NAMALWA (cell line): Measurements from ENCODE around the gene SNX14.
A peak's percentile ranks its signal among the peaks of the same experiment; 100 is the strongest.

Experiments used
- DNase-seq: peaks from one replicate; pipeline ENCODE4 v3.0.0-alpha.2; 2015; ENCODE audit warnings: low spot score

SNX14 gene

DNA sequence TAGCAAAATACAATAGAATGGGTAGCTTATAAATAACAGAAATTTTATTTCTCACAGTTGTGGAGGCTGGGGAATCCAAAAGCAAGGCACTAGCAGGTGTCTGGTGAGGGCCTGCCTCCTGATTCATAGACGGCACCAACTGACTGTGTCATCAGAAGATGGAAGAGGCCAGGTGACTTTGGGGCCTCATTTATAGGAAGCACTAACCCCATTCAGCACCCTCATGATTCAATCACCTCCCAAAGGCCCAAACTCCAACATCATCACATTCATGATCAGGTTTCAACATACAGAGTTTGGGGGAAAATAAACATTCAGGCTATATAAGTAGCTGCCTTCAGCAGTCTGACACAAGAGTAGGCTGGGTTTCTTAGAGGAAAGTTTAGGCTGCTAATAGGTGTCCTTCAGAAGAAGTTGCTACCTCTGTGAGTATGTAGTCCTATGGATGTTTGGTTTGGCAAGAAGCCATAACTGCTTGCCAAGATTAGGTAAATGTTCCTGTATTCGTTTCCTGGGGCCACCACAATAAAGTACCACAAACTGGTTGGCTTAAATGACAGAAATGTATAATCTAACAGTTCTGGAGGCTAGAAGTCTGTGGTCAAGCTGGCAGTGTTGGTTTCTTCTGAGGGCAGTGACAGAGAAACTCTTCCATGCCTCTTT is 94.9 kb downstream of the SNX14 start:
- no peak for DNase-seq

DNA sequence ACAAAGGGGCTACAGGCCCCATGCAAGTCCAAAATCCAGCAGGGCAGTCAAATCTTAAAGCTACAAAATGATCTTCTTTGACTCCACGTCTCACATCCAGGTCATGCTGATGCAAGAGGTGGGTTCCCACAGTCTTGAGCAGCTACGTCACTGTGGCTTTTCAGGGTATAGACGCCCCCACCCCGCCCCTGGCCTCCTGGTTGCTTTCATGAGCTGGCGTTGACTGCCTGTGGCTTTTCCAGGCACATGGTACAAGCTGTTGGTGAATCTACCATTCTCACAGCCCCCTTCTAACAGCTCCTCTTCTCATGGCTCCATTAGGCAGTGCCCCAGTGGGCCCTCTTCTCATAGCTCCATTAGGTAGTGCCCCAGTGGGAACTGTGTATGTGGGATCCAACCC is 96.8 kb downstream of the SNX14 start:
- no peak for DNase-seq

DNA sequence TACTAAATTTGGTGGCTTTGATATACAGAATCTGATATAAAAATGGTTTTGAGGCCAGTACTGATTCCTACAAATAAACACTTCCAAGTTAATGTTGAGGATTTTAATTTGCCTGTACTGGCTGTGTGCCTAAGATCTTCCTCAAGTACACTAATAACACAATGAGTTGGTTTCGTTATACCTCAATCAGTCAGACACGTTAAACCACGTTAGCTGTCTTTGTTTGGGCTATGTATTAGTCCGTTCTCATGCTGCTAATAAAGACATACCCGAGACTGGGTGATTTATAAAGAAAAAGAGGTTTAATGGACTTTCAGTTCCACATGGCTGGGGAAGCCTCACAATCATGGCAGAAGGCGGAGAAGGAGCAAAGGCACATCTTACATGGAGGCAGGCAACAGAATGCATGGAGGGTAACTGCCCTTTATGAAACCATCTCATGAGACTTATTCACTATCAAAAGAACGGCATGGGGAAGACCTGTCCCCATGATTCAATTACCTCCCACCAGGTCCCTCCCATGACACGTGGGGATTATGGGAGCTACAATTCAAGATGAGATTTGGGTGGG is 97.6 kb downstream of the SNX14 start:
- DNase-seq: no peak

DNA sequence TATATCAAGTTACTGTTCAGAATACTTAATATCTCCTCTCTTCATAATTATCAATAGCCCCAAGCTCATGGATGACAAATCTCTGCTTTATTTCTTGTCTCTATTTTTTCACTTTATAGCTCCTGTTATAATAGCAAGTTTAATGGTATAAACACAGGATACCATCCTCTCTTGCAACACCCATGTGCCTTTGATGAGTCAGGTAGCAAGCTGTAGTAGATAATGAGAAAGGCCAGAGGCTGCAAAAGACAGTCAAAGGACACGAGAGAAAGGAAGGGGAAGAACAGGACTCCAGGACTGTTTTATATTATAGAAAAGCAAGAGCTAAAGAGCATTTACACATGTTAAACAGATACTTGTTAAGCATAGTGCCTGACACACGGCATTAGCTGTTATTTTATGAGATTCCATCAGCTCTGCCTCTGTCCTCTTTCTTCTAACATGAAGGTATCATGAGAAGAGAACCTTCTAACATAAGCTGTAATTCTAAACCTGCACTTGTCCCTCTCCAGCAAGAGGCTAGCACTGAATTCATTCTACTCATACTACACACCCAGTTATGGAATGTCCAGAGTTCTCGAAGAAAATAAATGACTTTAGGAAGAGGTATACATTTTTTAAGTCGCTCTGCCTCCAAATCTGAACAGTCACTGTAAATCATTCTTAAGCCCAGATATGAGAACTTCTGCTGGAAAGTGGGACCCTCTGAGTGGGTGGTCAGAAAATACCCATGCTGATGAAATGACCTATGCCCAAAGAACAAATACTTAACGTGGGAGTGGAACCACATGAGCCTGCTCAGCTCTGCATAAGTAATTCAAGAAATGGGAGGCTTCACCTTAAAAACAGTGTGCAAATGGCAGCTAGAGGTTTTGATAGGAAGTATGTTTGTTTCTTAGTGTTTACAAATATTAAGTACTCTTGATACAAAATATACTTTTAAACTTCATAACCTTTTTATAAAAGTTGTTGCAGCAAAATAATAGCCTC is 98.8 kb downstream of the SNX14 start:
- DNase-seq: no peak

DNA sequence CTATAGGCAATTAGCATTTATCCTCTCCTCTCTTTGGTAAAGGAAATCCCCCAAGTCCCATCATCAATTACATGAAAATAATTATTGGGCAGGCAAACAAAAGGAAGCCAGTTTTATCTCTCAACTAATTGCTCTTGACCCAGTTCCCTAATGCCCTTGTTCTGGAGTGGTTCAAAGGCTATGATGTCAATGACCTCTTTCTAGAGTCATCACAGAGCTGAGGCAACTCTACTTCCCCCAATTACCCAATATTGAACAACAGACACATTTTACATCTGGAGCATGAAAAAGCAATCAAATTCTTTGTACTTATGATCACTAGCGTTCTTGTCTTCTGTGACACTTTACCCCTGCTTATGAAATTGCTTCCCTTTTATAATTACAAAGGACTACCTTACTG is 100.3 kb downstream of the SNX14 start:
- no peak for DNase-seq

DNA sequence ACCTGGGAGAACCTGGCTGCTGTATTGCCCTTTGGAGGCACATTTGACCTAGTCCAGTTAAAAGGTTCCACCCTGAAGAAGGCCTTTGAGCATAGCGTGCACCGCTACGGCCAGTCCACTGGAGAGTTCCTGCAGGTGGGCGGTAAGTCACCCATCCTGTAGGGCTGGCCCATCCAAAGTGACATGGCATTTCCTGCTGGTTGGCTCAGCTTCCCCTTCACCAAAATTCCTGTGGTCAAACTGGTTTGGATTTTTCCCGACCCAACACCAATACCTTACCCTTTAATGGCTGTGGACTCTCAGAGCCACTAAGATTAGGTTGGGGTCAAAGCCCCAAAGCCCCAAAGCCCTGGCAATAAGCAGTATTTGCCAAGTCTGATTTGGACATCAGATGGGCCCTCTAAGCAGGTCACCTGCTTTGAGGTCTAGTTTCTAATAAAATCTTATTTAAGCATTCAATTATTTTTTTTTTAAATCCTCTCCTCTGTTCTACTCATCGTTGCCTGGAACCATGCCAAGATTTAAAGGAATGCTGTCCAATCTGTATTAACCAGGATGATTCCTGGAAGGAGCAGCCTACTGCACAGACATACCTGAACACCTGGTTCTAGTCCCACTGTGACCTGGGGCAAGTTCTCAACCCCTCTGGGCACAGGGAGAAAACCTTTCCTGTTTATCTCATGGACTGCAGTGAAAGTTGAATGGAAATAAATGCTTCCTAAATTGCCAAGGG is 103.0 kb downstream of the SNX14 start:
- no peak for DNase-seq

DNA sequence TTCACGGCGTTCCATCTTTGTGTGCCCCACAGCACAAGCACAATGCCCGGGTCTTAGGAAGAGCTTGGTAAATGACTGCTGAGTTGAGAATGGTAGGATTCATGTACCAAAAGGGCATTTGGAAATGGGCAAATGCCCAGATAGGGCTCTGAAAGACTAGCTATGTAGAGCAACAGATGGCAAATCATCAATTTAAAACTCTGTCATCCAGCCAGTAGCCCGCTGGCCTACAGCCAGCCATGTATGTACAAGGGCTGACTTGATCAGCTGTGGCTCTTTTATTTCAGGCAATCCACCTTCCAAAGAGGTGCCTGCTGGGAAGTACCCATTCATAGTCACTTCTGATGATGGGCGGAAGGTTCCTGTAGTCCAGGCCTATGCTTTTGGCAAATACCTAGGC is 108.7 kb downstream of the SNX14 start:
- DNase-seq: no peak

DNA sequence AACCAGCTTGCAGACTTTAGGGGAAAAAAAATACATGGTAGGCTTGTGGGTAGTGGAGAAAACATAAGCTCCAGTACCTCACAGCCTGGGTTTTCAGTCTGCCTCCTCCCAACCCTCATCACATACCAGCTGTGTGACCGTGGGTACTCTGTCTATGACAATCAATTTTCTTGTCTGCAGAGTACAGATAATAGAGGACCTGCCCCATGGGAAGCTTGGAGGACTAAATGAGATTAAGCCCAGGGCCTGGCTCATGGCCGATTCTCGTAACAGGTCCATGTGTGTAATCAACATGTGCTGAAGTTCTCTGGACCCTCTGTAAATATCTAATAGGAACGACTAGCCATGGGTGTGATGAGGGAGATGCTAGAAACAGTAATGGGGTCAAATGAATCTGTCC is 109.8 kb downstream of the SNX14 start:
- no peak for DNase-seq

DNA sequence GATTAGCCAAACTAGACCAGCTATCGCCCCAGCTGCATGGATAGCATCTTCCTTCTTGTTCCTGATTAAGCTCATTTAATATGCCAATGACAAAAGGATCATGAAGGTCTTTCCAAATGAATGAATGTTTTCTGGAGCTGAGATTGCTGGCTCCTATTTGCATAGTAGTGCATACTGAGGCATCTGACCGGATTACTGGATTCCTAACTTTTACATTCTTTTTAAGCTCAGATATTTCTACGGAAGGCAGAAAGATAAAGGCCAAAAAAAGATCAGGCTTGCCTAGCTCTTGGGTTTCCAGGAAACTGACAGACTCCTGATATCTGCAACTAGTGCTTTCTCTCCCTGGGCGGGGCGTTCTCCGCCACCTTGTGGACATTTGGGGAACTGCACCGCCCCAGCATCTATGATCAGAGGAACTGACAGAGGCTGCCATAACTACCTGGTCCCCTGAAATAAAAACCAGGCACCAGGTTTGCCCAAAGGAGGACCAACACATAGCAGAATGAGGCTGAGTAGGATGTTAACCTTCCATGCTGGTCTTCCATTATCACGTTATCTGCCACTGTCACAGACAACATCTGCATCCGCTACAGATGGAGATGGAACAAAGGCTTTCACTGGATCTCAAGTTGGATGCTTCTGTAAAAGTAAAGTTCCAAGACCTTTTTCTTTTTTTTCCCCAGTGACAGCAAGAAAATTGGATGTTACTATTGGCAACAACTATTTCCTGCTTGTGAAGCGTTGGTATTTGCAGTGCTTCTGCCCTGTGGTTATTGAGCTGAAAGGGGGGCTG is 110.6 kb downstream of the SNX14 start:
- DNase-seq: peak; percentile 76

DNA sequence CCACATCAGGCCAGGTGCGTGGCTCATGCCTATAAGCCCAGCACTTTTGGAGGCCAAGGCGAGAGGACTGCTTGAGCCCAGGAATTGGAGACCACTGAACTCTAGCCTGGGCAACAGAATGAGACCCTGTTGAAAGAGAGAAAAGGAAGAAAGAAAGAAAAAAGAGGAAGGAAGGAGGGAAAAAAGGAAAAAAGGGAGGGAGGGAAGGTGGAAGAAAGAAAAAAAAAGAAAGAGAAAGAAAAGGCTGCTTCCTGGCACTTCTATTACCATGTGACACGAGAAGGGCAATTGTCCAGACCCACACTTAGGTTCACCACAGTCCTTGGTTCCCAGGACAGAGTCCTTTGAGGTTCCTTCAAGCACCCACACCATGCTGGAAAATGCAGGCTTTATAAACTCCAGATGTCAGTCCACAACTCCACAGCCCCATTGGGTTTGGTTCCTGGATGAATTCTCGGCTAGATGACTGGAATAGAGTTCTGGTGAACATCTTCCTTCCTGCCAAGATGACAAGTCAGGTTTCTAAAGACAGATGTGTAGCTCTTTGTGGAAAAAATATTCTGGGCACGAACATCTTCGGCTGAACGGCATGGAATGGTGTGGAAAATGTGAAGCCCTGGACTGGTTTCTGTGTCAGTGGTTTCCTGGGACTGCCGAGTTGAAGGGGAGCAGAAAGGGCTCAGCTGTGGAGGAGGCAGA is 111.3 kb downstream of the SNX14 start:
- DNase-seq: no peak

DNA sequence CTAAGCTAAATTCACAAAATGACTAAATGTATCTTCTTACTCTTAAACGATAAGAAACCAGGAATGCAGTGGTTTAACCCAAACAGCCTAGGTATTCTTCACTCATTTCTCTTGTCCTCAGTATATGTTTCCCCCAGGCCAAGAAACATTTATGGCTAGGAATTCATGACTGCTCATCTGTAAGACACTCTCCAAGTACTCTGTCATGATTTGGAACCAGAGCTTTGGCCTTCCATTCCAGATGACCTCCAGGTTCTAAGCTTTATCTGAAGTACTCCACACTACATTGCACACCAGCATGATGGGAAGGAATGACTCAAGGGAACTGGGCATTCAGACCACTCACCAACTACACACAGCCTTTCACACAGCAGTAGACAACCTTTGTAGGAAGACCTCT is 114.5 kb downstream of the SNX14 start:
- no peak for DNase-seq

DNA sequence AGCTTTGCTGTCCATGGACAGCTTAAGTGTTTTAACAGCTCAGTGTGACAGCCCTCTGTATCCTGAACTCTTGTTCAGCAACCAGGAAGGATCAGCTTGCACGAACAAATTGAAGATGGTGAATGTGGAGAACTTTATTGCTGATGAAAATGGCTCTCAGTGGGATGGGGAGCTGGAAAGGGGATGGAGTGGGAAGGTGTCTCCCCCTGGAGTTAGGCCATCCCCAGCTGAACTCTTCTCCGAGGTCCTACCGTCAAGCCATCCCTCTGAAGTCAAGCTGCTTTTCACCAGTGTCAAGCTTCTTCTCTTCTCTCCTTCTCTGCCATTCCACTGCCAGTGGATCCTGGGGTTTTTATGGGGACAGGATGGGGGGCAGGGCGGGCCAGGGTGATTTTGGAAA is 117.1 kb downstream of the SNX14 start:
- DNase-seq: no peak

DNA sequence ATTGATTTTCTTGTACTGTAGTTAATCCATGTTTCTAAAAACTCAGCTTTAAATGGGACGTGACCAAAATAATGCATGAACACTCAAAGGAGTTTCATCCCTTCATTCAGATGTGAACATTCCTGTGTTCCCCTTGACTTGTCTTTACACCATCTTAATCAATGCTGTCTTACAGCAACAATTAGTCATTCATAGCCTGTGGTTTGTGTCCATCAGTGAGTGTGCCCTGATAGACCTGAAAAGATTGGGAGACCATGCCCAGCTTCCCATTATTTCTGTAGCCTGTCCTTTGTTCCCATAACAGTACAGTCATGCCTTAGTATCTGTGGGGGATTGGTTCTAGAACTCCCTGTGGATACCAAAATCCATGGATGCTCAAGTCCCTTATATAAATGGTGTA is 119.9 kb downstream of the SNX14 start:
- no peak for DNase-seq

DNA sequence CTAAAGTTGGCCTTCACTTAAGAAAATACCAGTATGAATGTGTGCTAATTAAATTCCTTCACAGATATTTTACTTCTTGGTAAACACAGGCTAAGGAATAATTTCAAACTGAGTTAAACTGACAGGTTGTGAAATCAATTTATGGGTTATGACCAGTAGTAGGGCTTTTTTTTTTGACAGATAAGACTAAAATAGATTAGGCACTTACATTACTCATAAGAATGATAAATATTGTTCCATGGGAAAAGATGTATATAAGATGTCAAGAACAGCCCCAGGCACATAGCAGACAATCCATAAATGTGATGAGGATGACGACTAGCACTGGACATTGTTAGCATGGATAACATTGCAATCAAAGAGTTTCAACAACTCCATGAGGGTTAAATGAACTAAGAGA is 120.9 kb downstream of the SNX14 start:
- DNase-seq: no peak

DNA sequence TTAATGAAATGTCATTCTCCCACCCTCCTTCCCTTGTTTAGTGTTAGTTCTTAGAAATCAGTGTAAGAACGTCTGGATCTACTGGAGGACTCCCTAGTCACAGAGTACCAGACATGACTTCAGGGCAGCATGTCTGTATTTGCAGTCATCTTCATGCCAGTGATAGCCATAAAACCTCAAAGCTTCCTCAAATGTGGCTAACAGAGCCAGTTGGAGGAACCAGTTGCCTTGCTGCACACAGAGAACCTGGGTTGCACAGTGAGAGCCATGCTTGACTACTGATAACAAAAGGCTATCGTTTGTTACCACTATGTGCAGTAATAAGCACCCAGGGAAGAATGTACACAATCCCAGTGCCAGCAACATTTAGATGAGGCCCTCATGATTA is 123.6 kb downstream of the SNX14 start:
- no peak for DNase-seq

DNA sequence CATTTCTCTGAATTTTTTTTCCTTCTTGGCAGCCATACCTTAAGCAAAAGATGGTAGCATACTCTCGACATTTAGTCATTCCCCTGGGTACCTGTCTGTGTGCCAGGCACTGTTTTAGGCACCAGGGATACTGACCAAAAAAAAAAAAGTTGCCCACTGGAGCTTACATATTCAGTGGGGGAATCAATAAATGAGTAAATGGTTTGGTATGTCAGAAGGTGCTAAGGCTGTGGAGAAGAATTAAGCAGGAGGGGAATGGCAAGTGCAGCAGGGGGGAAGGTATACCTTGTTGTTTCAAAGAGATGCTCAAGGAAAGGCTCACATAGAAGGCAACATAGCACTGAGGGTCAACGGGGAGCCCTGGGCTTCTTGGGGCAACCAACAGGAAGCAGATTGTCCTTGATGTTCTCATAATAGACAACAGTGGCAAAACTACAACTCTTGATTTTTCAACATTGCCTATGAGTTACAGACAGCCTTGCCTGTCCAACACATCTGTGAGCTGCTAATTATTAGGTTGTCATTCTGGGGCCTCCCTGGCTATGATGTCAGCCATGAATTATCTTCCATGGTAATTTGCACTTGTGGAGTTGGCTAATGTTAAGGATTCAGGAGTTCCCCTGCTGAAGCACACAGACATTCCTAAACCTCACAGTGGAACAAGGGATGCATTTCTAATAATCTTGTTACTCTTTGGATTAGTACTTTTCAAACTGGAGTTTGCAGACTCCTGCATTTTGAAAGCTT is 124.2 kb downstream of the SNX14 start:
- no peak for DNase-seq

DNA sequence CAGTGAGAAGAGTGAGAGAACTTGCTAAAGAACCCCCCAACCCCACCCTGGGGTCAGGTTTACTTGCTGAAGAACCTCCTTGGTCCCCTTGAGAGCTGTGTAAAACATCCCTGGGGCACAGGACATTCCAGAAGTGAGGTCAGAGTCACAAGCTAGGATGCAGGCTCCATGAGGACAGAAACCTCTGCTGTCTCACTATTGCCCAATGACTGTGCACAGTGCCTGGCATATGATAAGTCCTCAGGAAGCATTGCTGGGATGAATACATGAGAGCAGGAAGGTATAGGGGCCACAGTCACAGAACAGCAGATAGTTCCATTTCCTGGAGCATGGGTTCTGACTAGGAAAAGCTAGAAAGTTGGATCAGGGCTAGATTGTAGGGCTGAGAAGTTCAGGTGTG is 125.3 kb downstream of the SNX14 start:
- DNase-seq: no peak

DNA sequence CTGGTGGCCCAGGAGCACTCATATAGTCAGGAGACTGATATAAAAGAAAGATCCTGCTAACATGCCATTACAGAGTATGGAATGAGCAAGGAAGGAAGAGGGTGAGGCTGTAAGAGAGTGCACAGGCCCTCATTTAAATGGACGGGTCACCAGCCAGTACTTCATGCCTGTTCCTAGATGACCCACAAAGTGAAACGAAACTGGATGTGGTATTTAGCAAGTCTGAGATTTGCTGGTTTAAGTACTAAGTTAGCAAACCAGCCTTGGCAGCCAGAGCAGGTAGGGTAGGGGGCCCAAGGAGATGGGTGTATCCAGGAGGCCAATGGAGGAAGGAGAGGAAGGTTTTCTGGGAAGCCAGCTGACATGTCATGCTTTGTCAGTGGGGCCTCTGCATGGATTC is 127.9 kb downstream of the SNX14 start:
- DNase-seq: no peak

DNA sequence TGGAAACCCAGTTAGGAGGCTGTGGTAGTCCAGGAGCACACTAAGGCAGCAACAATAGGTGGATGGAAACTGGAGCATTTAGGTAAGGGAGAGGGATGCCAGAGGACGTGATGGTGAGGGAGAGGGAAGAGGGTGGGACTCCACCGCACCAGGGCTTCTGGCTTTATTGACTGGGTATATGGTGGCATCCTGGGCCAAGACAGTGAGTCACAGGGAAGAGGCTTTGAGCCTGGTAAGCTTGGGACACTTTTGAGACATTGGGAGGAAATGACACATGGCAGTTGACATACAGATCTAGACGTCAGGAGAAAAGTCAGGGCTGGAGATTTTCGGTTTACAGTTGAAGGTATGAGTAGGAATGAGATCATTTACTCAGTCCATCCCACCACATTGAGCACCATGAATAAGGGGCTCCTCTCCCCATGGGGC is 128.9 kb downstream of the SNX14 start:
- no peak for DNase-seq

DNA sequence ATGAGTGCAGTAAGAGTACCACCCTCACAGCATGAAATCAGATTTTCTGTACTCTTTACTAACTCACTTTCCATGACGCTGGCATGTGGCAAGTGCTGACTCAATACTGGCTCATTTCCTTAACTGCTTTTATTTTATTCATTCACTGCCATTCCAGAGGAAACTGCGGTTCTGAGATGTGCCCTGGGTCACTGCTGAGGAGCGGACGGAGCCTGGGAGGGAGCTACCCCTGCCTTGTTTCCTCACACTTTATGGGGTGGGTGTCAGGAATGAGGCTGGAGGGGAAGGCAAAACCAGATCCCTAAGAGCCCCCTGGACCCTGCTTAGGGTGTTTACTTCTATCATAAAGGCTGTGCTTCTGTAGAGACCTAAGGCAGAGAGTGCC is 129.4 kb downstream of the SNX14 start:
- no peak for DNase-seq
